Activated naive CD8-positive, alpha-beta T cell (primary cell): ENCODE results near the gene SCNN1A.

ENCODE experiments used
- H3K27ac Mint-ChIP-seq: one replicate; pipeline ENCODE4 v1.8.0; 2021; ENCODE audit warnings: mixed read lengths
- H3K27me3 Mint-ChIP-seq: one replicate; pipeline ENCODE4 v1.8.0; 2021; ENCODE audit warnings: mixed read lengths
- H3K36me3 Mint-ChIP-seq: one replicate; pipeline ENCODE4 v1.8.0; 2021; ENCODE audit warnings: mixed read lengths
- H3K4me1 Mint-ChIP-seq: one replicate; pipeline ENCODE4 v1.8.0; 2021; ENCODE audit warnings: low read depth, mixed read lengths
- H3K4me3 Mint-ChIP-seq: one replicate; pipeline ENCODE4 v1.8.0; 2021; ENCODE audit warnings: mild to moderate bottlenecking, mixed read lengths
- H3K9me3 Mint-ChIP-seq: one replicate; pipeline ENCODE4 v1.8.0; 2021; ENCODE audit warnings: low read depth, mixed read lengths

SCNN1A gene

GRCh38 chr12:6303071-6303470 is 72.3 kb downstream of the SCNN1A start:
- Mint-ChIP-seq H3K27me3 (peaks cover 3% of the 10 kb centered on the region), H3K9me3 (no peaks in the 10 kb centered on the region), H3K27ac (no peak overlapping the region), H3K4me3 (no peak overlapping the region), H3K4me1 (no peaks in the 10 kb centered on the region), H3K36me3 (no peaks in the 10 kb centered on the region)

GRCh38 chr12:6302621-6303020 is 72.7 kb downstream of the SCNN1A start:
- Mint-ChIP-seq H3K4me1 (no peaks in the 10 kb centered on the region), H3K9me3 (no peaks in the 10 kb centered on the region), H3K27me3 (peaks cover 1% of the 10 kb centered on the region), H3K27ac (no peak overlapping the region), H3K4me3 (no peak overlapping the region), H3K36me3 (no peaks in the 10 kb centered on the region)

GRCh38 chr12:6301721-6302120 is 73.6 kb downstream of the SCNN1A start:
- no peaks in the 10 kb centered on the region for H3K9me3 Mint-ChIP-seq
- no peaks in the 10 kb centered on the region for H3K4me1 Mint-ChIP-seq
- no peak overlapping the region for H3K4me3 Mint-ChIP-seq
- peaks cover 1% of the 10 kb centered on the region for H3K27me3 Mint-ChIP-seq
- no peak overlapping the region for H3K27ac Mint-ChIP-seq
- H3K36me3 Mint-ChIP-seq = no peaks in the 10 kb centered on the region

- H3K9me3 Mint-ChIP-seq = no peaks in the 10 kb centered on the region
- H3K27ac Mint-ChIP-seq = no peak overlapping the region
- no peaks in the 10 kb centered on the region for H3K27me3 Mint-ChIP-seq
- no peaks in the 10 kb centered on the region for H3K36me3 Mint-ChIP-seq
- no peak overlapping the region for H3K4me3 Mint-ChIP-seq
- H3K4me1 Mint-ChIP-seq = no peaks in the 10 kb centered on the region
Measured at GRCh38 chr12:6297170-6297569, 78.2 kb downstream of the SCNN1A start.
